Neural cell (in vitro differentiated cells): ENCODE measurements around the gene PDE6G. TPM values are rescaled to one million over a fixed set of nuclear protein-coding genes. Genes with fewer than 3 reads are reported as not detected.

Experiments used
- H2AFZ ChIP-seq: fragments of 200-600, 300-800 bp; sonication (generic), shearing (Covaris generic); 2 replicates; pipeline ENCODE4 v1.6.0; 2014; ENCODE audit warnings: low read depth, mild to moderate bottlenecking, antibody characterized with exemption, low read length, moderate library complexity
- H3F3A ChIP-seq: fragments of 200-600 bp; shearing (Covaris generic); 2 replicates; pipeline ENCODE4 v1.6.1; 2016; ENCODE audit warnings: mild to moderate bottlenecking, moderate library complexity, mixed read lengths, antibody characterized with exemption, low read length; ENCODE audit not compliant: insufficient read depth, poor library complexity, severe bottlenecking
- H3K27ac ChIP-seq: fragments of 200-600, 300-800 bp; sonication (generic), shearing (Covaris generic); 2 replicates; pipeline ENCODE4 v1.5.1; 2014; ENCODE audit warnings: mild to moderate bottlenecking, low read length, moderate library complexity
- H3K27me3 ChIP-seq: fragments of 300-800, 200-600 bp; sonication (generic), shearing (Covaris generic); 2 replicates; pipeline ENCODE4 v1.6.0; 2014; ENCODE audit warnings: mild to moderate bottlenecking, low read depth, low read length, moderate library complexity; ENCODE audit not compliant: insufficient read depth
- H3K36me3 ChIP-seq: fragments of 300-800, 200-600 bp; sonication (generic), shearing (Covaris generic); 2 replicates; pipeline ENCODE4 v1.5.1; 2014; ENCODE audit warnings: mild to moderate bottlenecking, antibody characterized with exemption, low read length, moderate library complexity; ENCODE audit not compliant: insufficient read depth
- H3K4me2 ChIP-seq: fragments of 300-800, 200-600 bp; sonication (generic), shearing (Covaris generic); 2 replicates; pipeline ENCODE4 v1.6.0; 2014; ENCODE audit warnings: mild to moderate bottlenecking, low read length
- H3K4me3 ChIP-seq: fragments of 300-800, 200-600 bp; sonication (generic), shearing (Covaris generic); 2 replicates; pipeline ENCODE4 v1.5.1; 2014; ENCODE audit warnings: mild to moderate bottlenecking, low read length, moderate library complexity
- H3K79me2 ChIP-seq: fragments of 200-600 bp; shearing (Covaris generic); replicated peaks from 2 replicates; pipeline ENCODE4 v1.6.0; 2014; ENCODE audit warnings: mild to moderate bottlenecking, low read length, moderate library complexity; ENCODE audit not compliant: insufficient read depth
- H3K9ac ChIP-seq: fragments of 300-800, 200-600 bp; sonication (generic), shearing (Covaris generic); 2 replicates; pipeline ENCODE4 v1.6.1; 2016; ENCODE audit warnings: mild to moderate bottlenecking, low read length, mixed read lengths
- H3K9me2 ChIP-seq: fragments of 200-600 bp; shearing (Covaris generic); 2 replicates; pipeline ENCODE4 v1.6.1; 2016; ENCODE audit warnings: mild to moderate bottlenecking, low read length, mixed read lengths; ENCODE audit not compliant: insufficient read depth
- H3K9me3 ChIP-seq: fragments of 200-600, 300-800 bp; sonication (generic), shearing (Covaris generic); 2 replicates; pipeline ENCODE4 v1.6.1; 2016; ENCODE audit warnings: mild to moderate bottlenecking, mixed run types, low read length, moderate library complexity, mixed read lengths
- H4K20me1 ChIP-seq: fragments of 200-600 bp; shearing (Covaris generic); 2 replicates; pipeline ENCODE4 v1.6.1; 2016; ENCODE audit warnings: mild to moderate bottlenecking, mixed run types; ENCODE audit not compliant: insufficient read depth
- EP300 ChIP-seq: fragments of 450-650 bp; conservative IDR thresholded peaks from 2 replicates; pipeline ENCODE4 v1.6.1; 2014; ENCODE audit warnings: antibody characterized with exemption, mild to moderate bottlenecking, moderate library complexity; ENCODE audit not compliant: poor library complexity, severe bottlenecking
- EZH2 ChIP-seq: fragments of 200-600, 300-800 bp; shearing (Covaris generic), sonication (generic); IDR thresholded peaks from 2 replicates; pipeline ENCODE4 v1.6.1; 2014; ENCODE audit warnings: antibody characterized with exemption, low read length, borderline replicate concordance, mild to moderate bottlenecking; ENCODE audit not compliant: insufficient read depth, poor library complexity, severe bottlenecking
- MXI1 ChIP-seq: fragments of 450-650 bp; conservative IDR thresholded peaks from 2 replicates; pipeline ENCODE4 v1.6.1; 2014; ENCODE audit warnings: antibody characterized with exemption, mild to moderate bottlenecking; ENCODE audit not compliant: poor library complexity, severe bottlenecking
- POLR2AphosphoS5 ChIP-seq: IDR thresholded peaks from 2 replicates; pipeline ENCODE4 v1.6.1; 2012
- RAD21 ChIP-seq: fragments of 450-650 bp; conservative IDR thresholded peaks from 2 replicates; pipeline ENCODE4 v1.6.1; 2014; ENCODE audit warnings: antibody characterized with exemption, mild to moderate bottlenecking, moderate library complexity
- SMC3 ChIP-seq: fragments of 450-650 bp; conservative IDR thresholded peaks from 2 replicates; pipeline ENCODE4 v1.6.1; 2014; ENCODE audit warnings: antibody characterized with exemption, mild to moderate bottlenecking, moderate library complexity; ENCODE audit not compliant: poor library complexity
- TAF1 ChIP-seq: IDR thresholded peaks from 2 replicates; pipeline ENCODE4 v1.6.1; 2012; ENCODE audit warnings: low read depth
- polyA plus RNA-seq: library from polyadenylated mRNA; depleted of rRNA; stranded (reverse); fragments of >200 nt; gene quantifications from 2 replicates; pipeline ENCODE4 v1.2.3, GENCODE V29; 2014
- TF ChIP-seq, protein P1 (sequence below): IDR thresholded peaks from 2 replicates; pipeline ENCODE4 v1.6.1; 2012; ENCODE audit warnings: borderline replicate concordance
- TF ChIP-seq, protein P2 (sequence below): fragments of 450-650 bp; IDR thresholded peaks from 2 replicates; pipeline ENCODE4 v1.5.1; 2014; ENCODE audit warnings: antibody characterized with exemption, mild to moderate bottlenecking, moderate library complexity; ENCODE audit not compliant: poor library complexity, severe bottlenecking

The PDE6G gene
- polyA plus RNA-seq, 1 donor from 2014 or later, result not detected

DNA sequence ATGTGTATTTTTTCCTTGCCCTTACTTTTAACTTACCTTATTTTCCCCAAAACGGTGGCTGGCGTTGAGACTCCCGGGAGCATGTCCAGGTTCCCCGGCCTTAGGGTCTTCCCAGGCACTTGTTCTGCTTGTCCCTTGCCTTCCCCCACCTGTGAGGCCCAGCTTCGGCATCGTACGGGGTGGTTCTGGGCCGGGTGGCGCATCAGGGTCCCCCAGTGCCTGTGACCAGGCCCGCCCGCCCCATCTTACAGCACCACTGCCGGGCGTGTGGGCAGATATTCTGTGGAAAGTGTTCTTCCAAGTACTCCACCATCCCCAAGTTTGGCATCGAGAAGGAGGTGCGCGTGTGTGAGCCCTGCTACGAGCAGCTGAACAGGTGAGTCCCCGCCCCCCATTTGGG is 34.9 kb upstream of the PDE6G start:
- Histone ChIP-seq H3K9ac (no peak overlapping the region), H3K27ac (no peak overlapping the region), H3K4me2 (no peak overlapping the region), H3K9me2 (no peaks in the 10 kb centered on the region), H3K27me3 (no peaks in the 10 kb centered on the region), H3K36me3 (no peaks in the 10 kb centered on the region), H4K20me1 (no peaks in the 10 kb centered on the region), H3F3A (no peaks in the 10 kb centered on the region), H3K4me3 (no peak overlapping the region), H3K79me2 (no peaks in the 10 kb centered on the region), H3K9me3 (no peaks in the 10 kb centered on the region), H2AFZ (no peak overlapping the region)
- TF ChIP-seq POLR2AphosphoS5 (no peak), RAD21 (no peak)

DNA sequence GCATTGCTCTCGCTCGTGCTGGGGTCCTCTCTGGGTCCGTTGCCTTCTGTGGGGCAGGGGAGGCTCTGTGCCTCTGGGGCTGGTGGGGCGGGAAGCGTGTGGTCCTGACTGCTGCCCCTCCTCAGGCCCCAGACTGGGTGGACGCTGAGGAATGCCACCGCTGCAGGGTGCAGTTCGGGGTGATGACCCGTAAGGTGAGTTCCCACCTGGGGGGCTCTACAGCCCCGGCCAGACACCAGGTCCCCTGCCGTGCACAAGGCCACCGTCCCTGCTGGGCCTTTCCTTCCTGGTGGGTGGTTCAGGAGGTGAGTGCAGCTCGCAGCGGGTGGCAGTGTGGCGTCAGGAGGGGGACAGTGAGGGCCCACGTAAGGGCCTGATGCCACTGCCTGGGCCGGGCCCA is 34.2 kb upstream of the PDE6G start:
- no peak overlapping the region for H3K4me2 ChIP-seq
- no peaks in the 10 kb centered on the region for H3F3A ChIP-seq
- no peak overlapping the region for H3K4me3 ChIP-seq
- H4K20me1 ChIP-seq, result no peaks in the 10 kb centered on the region
- H3K27ac ChIP-seq, result no peak overlapping the region
- H3K27me3 ChIP-seq, result no peaks in the 10 kb centered on the region
- H3K36me3 ChIP-seq, result no peaks in the 10 kb centered on the region
- H3K9me3 ChIP-seq, result no peaks in the 10 kb centered on the region
- TF ChIP-seq SMC3 (no peak), POLR2AphosphoS5 (no peak)
- TF ChIP-seq, protein P1, sequence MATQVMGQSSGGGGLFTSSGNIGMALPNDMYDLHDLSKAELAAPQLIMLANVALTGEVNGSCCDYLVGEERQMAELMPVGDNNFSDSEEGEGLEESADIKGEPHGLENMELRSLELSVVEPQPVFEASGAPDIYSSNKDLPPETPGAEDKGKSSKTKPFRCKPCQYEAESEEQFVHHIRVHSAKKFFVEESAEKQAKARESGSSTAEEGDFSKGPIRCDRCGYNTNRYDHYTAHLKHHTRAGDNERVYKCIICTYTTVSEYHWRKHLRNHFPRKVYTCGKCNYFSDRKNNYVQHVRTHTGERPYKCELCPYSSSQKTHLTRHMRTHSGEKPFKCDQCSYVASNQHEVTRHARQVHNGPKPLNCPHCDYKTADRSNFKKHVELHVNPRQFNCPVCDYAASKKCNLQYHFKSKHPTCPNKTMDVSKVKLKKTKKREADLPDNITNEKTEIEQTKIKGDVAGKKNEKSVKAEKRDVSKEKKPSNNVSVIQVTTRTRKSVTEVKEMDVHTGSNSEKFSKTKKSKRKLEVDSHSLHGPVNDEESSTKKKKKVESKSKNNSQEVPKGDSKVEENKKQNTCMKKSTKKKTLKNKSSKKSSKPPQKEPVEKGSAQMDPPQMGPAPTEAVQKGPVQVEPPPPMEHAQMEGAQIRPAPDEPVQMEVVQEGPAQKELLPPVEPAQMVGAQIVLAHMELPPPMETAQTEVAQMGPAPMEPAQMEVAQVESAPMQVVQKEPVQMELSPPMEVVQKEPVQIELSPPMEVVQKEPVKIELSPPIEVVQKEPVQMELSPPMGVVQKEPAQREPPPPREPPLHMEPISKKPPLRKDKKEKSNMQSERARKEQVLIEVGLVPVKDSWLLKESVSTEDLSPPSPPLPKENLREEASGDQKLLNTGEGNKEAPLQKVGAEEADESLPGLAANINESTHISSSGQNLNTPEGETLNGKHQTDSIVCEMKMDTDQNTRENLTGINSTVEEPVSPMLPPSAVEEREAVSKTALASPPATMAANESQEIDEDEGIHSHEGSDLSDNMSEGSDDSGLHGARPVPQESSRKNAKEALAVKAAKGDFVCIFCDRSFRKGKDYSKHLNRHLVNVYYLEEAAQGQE, result no peak
- H3K9me2 ChIP-seq, result no peaks in the 10 kb centered on the region
- peaks cover 1% of the 10 kb centered on the region for H3K79me2 ChIP-seq
- H2AFZ ChIP-seq, result no peak overlapping the region
- no peak overlapping the region for H3K9ac ChIP-seq

DNA sequence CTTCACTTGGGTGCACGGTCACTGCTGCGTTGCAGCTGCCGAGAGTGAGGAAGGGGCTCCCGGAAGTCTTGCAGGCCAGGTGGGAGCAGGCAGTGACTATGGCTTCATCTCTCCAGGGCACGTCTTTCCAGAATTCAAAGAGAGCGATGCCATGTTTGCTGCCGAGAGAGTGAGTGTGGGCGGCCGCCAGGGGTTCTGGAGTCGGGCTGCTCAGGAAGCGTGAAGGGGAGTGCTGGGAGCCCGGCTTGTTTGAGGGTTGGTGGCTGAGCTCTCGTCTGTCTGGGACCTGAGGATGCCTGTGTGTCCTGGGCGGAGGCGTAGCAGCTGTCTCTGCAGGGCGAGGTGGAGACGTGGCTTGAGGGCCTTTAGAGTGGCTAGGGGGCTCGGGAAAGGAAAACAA is 33.7 kb upstream of the PDE6G start:
- Histone ChIP-seq H3K9ac (no peak overlapping the region), H3K27ac (no peak overlapping the region), H4K20me1 (peaks cover 3% of the 10 kb centered on the region)

DNA sequence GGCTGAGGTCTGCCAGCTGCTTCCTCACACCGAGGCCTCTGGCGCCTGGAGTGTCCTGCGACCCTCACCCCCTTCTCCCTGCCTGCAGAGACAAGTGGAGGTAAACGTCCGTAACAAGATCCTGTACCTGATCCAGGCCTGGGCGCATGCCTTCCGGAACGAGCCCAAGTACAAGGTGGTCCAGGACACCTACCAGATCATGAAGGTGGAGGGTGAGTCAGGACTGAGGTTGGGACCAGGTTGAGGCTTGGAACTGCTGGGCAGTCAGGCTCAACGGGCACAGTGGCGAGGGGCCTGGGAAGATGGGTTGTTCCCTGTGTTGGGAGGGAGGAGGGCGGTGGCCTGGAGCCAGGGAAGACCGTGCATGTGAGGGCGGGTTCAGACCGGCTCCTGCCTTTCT is 32.3 kb upstream of the PDE6G start:
- Histone ChIP-seq H3K9ac (no peak overlapping the region), H3K4me3 (no peak overlapping the region), H3K9me2 (no peaks in the 10 kb centered on the region), H3K9me3 (no peaks in the 10 kb centered on the region), H3K79me2 (peaks cover 17% of the 10 kb centered on the region), H2AFZ (no peak overlapping the region), H3K36me3 (no peaks in the 10 kb centered on the region), H4K20me1 (peaks cover 7% of the 10 kb centered on the region), H3K27ac (no peak overlapping the region), H3K27me3 (no peaks in the 10 kb centered on the region), H3K4me2 (no peak overlapping the region), H3F3A (no peaks in the 10 kb centered on the region)
- no peak for TF ChIP-seq POLR2AphosphoS5
- TF ChIP-seq, protein P2, sequence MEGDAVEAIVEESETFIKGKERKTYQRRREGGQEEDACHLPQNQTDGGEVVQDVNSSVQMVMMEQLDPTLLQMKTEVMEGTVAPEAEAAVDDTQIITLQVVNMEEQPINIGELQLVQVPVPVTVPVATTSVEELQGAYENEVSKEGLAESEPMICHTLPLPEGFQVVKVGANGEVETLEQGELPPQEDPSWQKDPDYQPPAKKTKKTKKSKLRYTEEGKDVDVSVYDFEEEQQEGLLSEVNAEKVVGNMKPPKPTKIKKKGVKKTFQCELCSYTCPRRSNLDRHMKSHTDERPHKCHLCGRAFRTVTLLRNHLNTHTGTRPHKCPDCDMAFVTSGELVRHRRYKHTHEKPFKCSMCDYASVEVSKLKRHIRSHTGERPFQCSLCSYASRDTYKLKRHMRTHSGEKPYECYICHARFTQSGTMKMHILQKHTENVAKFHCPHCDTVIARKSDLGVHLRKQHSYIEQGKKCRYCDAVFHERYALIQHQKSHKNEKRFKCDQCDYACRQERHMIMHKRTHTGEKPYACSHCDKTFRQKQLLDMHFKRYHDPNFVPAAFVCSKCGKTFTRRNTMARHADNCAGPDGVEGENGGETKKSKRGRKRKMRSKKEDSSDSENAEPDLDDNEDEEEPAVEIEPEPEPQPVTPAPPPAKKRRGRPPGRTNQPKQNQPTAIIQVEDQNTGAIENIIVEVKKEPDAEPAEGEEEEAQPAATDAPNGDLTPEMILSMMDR, result no peak
- TF ChIP-seq, protein P1, result no peak
- no peak for TF ChIP-seq SMC3
- TF ChIP-seq EP300, result no peak
- TF ChIP-seq MXI1, result no peak
- TF ChIP-seq EZH2, result no peak
- TF ChIP-seq RAD21, result no peak
- TF ChIP-seq TAF1, result no peak

More for the DNA sequence above, 33.7 kb upstream of the PDE6G start:
- Histone ChIP-seq H3K79me2 (peaks cover 5% of the 10 kb centered on the region), H3F3A (no peaks in the 10 kb centered on the region), H3K9me3 (no peaks in the 10 kb centered on the region), H3K4me2 (no peak overlapping the region), H3K36me3 (no peaks in the 10 kb centered on the region), H3K4me3 (no peak overlapping the region), H3K27me3 (no peaks in the 10 kb centered on the region), H2AFZ (no peak overlapping the region), H3K9me2 (no peaks in the 10 kb centered on the region)
- no peak for TF ChIP-seq EZH2
